Fibroblast of pulmonary artery (primary cell): ENCODE results near the gene FRAS1.
"Not testable (repeated sequence)": the region's sequence is repeated elsewhere in the genome, so short reads cannot be mapped to it uniquely, and the experiment has no call there.

Experiments
- DNase-seq: peaks from one replicate; pipeline ENCODE4 v3.0.0-alpha.2; 2010; ENCODE audit warnings: low read depth
- H3K4me3 ChIP-seq: replicated peaks from 2 replicates; pipeline ENCODE4 v1.5.1; 2011; ENCODE audit warnings: low read depth, mild to moderate bottlenecking, control low read depth, low read length, moderate library complexity
- CTCF ChIP-seq: IDR thresholded peaks from 2 replicates; pipeline ENCODE4 v1.5.1; 2011; ENCODE audit warnings: mild to moderate bottlenecking, control low read depth, low read length, inconsistent platforms; ENCODE audit errors: missing control alignments

Gene FRAS1

GRCh38 chr4:78542373-78542772 lies 485.2 kb downstream of the FRAS1 start:
- no peak overlapping the region for H3K4me3 ChIP-seq
- TF ChIP-seq CTCF: no peak
- DNase-seq: peak; percentile 69

GRCh38 chr4:78543424-78544125 lies 486.5 kb downstream of the FRAS1 start:
- no peak overlapping the region for H3K4me3 ChIP-seq
- TF ChIP-seq CTCF: no peak
- DNase-seq: no peak

GRCh38 chr4:78544678-78545077 lies 487.6 kb downstream of the FRAS1 start:
- TF ChIP-seq CTCF: no peak
- DNase-seq: no peak
- no peak overlapping the region for H3K4me3 ChIP-seq

GRCh38 chr4:78545275-78546246 lies 488.4 kb downstream of the FRAS1 start:
- peak; percentile 57 for DNase-seq
- TF ChIP-seq CTCF: no peak
- H3K4me3 ChIP-seq: no peak overlapping the region

GRCh38 chr4:78547899-78548298 lies 490.8 kb downstream of the FRAS1 start:
- DNase-seq, H3K4me3 ChIP-seq: not testable (repeated sequence)

- not testable (repeated sequence) for DNase-seq, H3K4me3 ChIP-seq
Observed at GRCh38 chr4:78548889-78549288, 491.8 kb downstream of the FRAS1 start.

- DNase-seq: no peak
- peak within 1 kb of the TSS; percentile 56 for H3K4me3 ChIP-seq
- TF ChIP-seq CTCF: no peak
Observed at GRCh38 chr4:78551420-78552351, 494.6 kb downstream of the FRAS1 start, which contains the start of gene ANXA3. ANXA3 (plus strand) TSS chr4:78551770; CDS start chr4:78554474, 2,704 bp downstream.
